RWPE2 (cell line): ENCODE measurements around the gene PDP2.

Source experiments
- ATAC-seq: fragments of 200-7000 bp; cut with Tn5 transposase; 3 replicates; pipeline ENCODE4 v1.9.1; 2021; ENCODE audit warnings: low read depth
- DNase-seq: peaks from one replicate; pipeline ENCODE4 v3.0.0-alpha.2; 2020; ENCODE audit warnings: low spot score
- H3K27ac ChIP-seq: fragments of 450-650 bp; 2 replicates; pipeline ENCODE4 v1.5.1; 2017; ENCODE audit warnings: mild to moderate bottlenecking; ENCODE audit not compliant: poor library complexity, severe bottlenecking
- H3K27me3 ChIP-seq: fragments of 250-450 bp; sonication (Bioruptor Pico); 2 replicates; pipeline ENCODE4 v1.5.1; 2021; ENCODE audit warnings: mild to moderate bottlenecking, moderate library complexity; ENCODE audit not compliant: insufficient read depth, poor library complexity, severe bottlenecking
- H3K36me3 ChIP-seq: fragments of 250-450 bp; sonication (Bioruptor Pico); 2 replicates; pipeline ENCODE4 v1.5.1; 2020; ENCODE audit warnings: low read depth, mild to moderate bottlenecking, moderate library complexity
- H3K4me1 ChIP-seq: fragments of 250-450 bp; sonication (Bioruptor Pico); 2 replicates; pipeline ENCODE4 v1.5.1; 2021; ENCODE audit warnings: mild to moderate bottlenecking, moderate library complexity; ENCODE audit not compliant: insufficient read depth, poor library complexity, severe bottlenecking
- H3K4me3 ChIP-seq: fragments of 250-450 bp; sonication (Bioruptor Pico); 2 replicates; pipeline ENCODE4 v1.5.1; 2021; ENCODE audit warnings: mild to moderate bottlenecking, moderate library complexity; ENCODE audit not compliant: severe bottlenecking
- H3K9me3 ChIP-seq: fragments of 250-450 bp; sonication (Bioruptor Pico); 2 replicates; pipeline ENCODE4 v1.5.1; 2021; ENCODE audit warnings: mild to moderate bottlenecking, moderate library complexity; ENCODE audit not compliant: severe bottlenecking
- TF ChIP-seq, protein P1 (sequence below): fragments of 450-650 bp; IDR thresholded peaks from one replicate; pipeline ENCODE4 v1.5.1; 2017; ENCODE audit warnings: mild to moderate bottlenecking, moderate library complexity; ENCODE audit not compliant: poor library complexity, severe bottlenecking

The PDP2 gene

DNA sequence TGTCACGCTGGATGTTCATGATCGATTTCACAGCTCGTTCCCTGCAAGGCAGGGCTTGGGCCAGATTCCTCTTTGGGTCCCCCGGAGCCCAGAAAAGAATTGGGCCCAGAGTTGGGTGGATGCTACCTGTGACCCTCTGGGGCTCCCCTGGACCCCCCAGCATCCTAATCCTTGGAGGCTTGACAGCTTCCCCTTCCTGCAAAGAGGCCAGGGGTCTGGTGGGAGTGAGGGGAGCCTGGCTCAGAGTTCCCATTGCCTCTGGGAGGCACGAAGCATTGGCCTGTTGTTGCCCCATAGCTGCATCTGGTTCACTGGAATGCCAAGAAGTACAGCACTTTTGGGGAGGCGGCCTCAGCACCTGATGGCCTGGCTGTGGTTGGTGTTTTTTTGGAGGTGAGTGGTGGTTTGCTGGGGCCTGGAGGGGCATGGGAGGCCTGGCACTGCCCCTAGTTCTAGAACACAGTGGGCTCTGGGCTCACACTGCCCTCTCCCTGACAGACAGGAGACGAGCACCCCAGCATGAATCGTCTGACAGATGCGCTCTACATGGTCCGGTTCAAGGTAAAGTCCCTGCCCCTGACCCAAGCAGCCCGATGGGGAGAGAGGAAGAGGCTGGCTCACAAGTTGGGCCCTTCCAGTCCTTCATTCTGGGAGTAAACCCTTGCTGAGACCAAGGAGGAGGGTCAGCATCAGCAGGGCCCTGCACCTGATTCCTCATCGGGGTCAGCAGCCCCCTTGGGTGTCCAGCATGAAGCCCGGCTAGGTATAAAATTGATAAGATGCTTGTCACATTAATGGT lies 28.9 kb upstream of the PDP2 start:
- Histone ChIP-seq H3K27ac (no peak overlapping the region), H3K9me3 (no peaks in the 10 kb centered on the region), H3K4me1 (no peaks in the 10 kb centered on the region), H3K27me3 (peaks cover 2% of the 10 kb centered on the region), H3K36me3 (no peaks in the 10 kb centered on the region), H3K4me3 (no peak overlapping the region)
- TF ChIP-seq, protein P1, sequence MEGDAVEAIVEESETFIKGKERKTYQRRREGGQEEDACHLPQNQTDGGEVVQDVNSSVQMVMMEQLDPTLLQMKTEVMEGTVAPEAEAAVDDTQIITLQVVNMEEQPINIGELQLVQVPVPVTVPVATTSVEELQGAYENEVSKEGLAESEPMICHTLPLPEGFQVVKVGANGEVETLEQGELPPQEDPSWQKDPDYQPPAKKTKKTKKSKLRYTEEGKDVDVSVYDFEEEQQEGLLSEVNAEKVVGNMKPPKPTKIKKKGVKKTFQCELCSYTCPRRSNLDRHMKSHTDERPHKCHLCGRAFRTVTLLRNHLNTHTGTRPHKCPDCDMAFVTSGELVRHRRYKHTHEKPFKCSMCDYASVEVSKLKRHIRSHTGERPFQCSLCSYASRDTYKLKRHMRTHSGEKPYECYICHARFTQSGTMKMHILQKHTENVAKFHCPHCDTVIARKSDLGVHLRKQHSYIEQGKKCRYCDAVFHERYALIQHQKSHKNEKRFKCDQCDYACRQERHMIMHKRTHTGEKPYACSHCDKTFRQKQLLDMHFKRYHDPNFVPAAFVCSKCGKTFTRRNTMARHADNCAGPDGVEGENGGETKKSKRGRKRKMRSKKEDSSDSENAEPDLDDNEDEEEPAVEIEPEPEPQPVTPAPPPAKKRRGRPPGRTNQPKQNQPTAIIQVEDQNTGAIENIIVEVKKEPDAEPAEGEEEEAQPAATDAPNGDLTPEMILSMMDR = no peak
- ATAC-seq (no peak), DNase-seq (peak; percentile 37)

DNA sequence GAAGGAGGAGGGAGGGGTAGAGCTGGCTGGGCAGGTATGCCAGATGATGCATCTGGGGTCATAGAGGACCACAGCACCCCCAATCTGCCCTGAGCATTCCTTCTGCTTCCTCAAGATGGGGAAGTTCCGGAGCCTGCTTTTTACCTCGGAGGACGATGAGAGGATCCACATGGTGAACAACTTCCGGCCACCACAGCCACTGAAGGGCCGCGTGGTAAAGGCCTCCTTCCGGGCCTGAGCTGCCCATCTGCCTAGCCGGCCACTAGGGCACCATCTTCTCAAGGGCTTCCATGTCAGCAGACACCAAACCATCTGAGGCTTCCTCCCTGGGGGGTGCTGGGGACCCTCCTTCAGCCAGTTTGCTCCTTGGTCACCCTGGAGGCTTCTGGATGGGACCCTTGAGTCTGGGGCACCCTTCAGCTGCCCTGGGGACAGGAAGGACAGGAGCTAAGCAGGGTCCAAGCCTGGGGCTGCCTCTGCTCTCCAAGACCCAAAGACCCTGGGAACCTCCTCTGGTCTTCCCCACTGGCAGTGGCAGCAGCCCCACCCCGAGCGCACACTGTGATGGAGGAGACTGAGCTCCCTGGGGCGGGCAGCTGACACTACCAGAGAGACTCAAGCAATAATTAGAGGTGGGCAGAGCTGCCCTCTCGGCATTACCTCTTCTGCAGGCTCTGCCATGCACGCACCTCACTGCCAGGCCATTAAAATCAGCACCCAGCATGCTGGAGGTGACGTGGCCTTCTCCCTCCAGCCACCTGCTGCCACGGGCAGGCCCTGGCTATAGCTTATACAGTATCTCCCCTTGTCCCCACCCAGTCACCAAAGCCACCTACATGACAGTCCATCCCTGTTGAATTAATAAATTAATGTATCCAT lies 26.8 kb upstream of the PDP2 start:
- no peaks in the 10 kb centered on the region for H3K27me3 ChIP-seq
- DNase-seq (no peak), ATAC-seq (no peak)
- H3K9me3 ChIP-seq = no peaks in the 10 kb centered on the region
- H3K36me3 ChIP-seq = no peaks in the 10 kb centered on the region
- H3K27ac ChIP-seq = no peak overlapping the region
- TF ChIP-seq, protein P1 = no peak
- no peak overlapping the region for H3K4me3 ChIP-seq
- no peaks in the 10 kb centered on the region for H3K4me1 ChIP-seq

DNA sequence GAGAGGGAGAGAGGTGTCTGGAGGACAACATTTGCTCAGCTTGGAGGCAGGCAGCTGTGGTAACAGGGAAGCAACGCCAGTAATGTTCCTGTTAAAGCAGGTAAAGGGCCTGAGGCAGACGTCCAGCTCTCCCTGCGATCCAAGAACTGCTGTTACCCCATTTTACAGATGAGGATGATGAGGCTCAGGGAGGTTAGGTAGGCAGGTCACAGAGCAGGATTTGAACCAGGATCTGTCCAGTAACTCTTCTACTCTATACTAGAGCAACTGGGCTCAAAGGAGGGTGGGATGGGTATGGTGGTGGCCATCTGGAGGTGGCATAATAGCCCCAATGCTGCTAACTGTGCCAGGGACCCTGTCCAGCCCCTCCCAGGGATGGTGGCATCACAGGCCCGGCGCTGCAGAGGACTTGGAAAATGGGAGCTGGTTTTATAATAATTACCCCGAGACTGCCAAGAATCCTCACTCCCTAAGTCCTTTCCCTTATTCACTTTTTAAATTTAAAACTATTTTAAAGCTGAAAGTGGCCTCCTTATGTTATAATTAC lies 24.1 kb upstream of the PDP2 start:
- H3K9me3 ChIP-seq = no peaks in the 10 kb centered on the region
- ATAC-seq = no peak
- peak; percentile 29 for DNase-seq
- H3K4me3 ChIP-seq = no peak overlapping the region
- no peaks in the 10 kb centered on the region for H3K27me3 ChIP-seq
- TF ChIP-seq, protein P1 = no peak
- H3K27ac ChIP-seq = no peak overlapping the region
- no peaks in the 10 kb centered on the region for H3K36me3 ChIP-seq
- no peaks in the 10 kb centered on the region for H3K4me1 ChIP-seq

DNA sequence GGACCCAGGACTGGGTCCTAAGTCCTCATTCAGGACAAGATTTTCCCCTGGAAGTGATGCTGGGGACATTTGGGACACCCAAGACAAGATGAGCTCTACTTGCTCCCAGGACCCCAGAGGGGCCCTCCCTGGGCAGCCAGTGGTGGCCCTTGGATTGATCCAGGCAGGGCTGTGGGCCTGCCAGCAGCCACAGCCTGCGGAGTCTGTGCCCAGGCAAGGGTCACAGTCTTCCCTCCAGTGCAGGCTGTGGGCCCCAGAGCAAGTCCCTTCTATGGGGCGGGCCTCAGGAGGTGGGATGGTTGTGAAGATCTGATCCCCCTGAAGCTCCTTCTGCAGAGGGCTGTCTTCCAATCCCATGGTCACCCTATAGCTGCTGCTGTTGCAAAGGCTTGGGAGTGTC lies 23.5 kb upstream of the PDP2 start:
- Histone ChIP-seq H3K27me3 (no peaks in the 10 kb centered on the region), H3K27ac (no peak overlapping the region), H3K4me1 (no peaks in the 10 kb centered on the region), H3K36me3 (no peaks in the 10 kb centered on the region), H3K4me3 (no peak overlapping the region), H3K9me3 (no peaks in the 10 kb centered on the region)
- TF ChIP-seq, protein P1 = no peak
- ATAC-seq (no peak), DNase-seq (peak; percentile 33)
